GM21515 (cell line): ENCODE measurements around the gene GK.
"Not testable (repeated sequence)": the region's sequence is repeated elsewhere in the genome, so short reads cannot be mapped to it uniquely, and the experiment has no call there.

Experiments used
- ATAC-seq: cut with Tn5 transposase; IDR thresholded peaks from one replicate; pipeline ENCODE4 v1.9.1; 2021; ENCODE audit not compliant: unreplicated experiment

The GK gene

GRCh38 chrX:30653415-30654131 lies at the start of gene GK:
Gene GK (plus strand): TSS chrX:30653423. CDS start chrX:30653538, 115 bp downstream.
- peak; percentile 9 for ATAC-seq

GRCh38 chrX:30607155-30607554 lies 46.1 kb upstream of the GK start:
- no peak for ATAC-seq

GRCh38 chrX:30610026-30610425 lies 43.2 kb upstream of the GK start:
- ATAC-seq = no peak

- ATAC-seq = no peak
Observed at GRCh38 chrX:30612250-30612655, 41.0 kb upstream of the GK start.

DNA sequence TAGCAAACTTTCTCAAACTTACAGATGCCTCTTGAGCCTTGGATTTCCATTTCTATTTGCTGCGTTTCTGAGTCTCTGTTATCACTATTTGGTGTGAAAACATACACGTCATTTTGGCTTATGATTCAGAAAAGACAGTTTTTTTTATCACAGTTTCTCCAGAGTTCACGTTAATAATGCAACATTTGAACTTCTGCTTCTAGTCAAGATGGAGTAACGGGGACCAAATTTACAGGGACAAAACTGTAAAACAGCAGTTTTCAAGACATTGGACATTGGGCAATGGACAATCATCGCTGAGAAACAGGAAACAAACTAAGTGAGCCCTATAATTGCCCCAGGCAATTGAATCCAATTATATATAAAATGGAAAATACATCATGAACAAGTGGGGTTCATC lies 39.5 kb upstream of the GK start:
- ATAC-seq = no peak

GRCh38 chrX:30615229-30615628 lies 38.0 kb upstream of the GK start:
- ATAC-seq = no peak

DNA sequence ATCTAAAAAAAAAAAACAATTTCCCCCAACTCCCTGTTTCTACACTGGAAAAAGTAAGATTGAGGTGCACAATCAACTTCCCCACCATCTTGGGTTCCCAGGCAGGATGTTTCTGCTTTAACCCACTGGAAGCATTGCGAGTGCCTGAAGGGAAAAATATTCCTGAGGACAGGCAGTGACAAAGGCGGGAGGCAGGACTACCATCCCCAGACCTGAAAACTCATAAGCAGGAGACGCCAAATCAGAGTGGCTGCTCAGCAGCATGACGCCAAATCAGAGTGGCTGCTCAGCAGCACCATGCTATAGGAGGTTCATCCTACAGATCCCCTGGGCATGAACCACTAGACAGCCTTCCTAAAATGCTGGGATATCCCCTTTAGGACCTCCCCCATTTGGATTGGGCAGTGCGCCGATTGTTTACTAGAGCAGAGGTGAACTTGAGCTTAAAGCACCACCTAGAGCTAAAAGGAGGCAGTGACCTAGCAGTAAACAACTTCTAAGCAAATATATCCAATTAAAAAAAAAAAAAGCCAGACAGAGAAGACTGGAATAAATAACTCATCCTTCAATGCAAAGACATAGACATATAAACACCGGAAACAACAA lies 35.0 kb upstream of the GK start:
- no peak for ATAC-seq

DNA sequence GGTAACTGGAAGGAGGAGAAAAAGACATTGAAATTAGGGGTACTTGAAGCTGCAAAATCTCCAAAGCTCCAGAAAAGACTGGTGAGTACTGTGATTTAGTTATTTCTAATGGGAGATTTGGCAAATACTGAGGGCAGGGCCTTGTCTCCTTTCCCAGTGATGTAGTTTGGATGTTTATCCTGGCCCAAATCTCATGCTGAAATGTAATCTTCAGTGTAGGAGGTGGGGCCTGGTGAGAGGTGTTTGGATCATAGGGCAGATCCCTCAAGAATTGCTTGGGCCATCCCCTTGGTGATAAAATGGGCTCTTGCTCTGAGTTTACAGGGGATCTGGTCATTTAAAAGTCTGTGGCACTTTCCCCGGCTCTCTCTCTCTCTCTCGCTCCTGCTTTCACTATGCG lies 33.1 kb upstream of the GK start:
- ATAC-seq = no peak

GRCh38 chrX:30620980-30621618 lies 32.1 kb upstream of the GK start:
- ATAC-seq = no peak

DNA sequence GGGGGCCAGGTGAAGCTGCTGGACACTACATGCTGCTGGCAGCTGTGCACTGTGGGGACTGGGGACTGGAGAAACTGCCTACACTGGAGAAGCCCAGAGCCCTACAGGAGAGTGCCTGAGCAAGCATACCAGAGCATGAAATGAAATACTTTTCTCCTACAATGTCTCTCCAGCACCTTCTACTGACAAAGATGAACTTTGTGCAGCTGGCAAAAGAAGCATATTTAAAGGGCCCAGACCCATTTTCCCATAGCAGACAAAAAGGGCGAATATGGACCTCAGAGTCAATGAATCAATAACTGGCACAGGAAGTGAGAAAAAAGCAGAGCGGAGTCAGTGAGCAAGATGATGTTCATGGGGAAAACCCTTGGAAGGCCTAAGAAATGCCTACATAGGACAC lies 30.9 kb upstream of the GK start:
- no peak for ATAC-seq

GRCh38 chrX:30626402-30626801 lies 26.8 kb upstream of the GK start:
- no peak for ATAC-seq

DNA sequence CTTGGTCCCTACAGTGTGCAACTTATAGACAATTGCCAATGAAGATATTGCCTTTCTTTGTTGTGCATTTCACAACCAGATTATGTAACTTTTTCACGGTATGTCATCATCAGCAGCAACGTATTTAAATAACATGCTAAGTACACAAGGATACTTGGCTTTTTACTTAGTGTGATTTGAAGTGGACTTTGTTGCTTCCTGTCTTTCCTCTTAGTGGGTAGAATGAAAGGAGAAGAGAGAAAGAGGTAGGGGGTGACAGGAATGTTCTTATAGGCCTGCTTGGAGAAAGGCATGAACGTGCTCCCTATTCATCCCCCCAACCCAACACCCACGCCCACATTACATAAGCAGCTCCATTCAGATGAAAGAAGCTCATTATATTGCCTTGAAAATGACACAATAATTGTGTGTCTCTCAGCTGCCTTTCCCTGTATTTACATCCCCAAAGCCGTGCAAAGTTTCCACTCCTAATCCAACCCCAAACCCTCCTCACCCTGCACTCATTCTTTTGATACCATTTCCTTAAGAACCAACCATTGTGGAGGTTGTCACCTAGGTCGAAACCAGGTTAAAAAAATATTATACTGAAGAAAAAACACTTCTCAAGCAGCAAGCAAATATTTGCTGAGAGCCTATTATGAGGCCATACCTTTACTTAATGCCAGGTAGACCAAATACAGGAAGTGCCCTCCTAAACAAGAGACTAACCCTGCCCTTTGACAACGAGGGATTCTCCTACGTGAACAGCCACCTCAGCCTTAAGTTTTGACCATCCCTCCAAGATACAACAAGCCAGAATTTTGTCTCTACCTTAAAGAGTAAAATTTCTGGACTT lies 25.2 kb upstream of the GK start:
- ATAC-seq = no peak

DNA sequence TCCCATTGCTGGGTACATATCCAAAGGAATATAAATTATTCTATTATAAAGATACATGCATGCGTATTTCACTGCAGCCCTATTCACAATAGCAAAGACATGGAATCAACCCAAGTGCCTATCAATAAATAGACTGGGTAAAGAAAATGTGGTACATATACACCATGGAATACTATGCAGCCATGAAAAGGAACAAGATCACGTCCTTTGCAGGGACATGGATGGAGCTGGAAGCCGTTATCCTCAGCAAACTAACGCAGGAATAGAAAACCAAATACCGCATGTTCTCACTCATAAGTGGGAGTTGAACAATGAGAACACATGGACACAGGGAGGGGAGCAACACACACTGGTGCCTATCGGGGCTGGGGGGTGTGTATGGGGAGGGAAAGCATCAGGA lies 19.2 kb upstream of the GK start:
- ATAC-seq = not testable (repeated sequence)

GRCh38 chrX:30635630-30636029 lies 17.6 kb upstream of the GK start:
- ATAC-seq = no peak

- ATAC-seq = no peak
Observed at GRCh38 chrX:30637874-30638815, 15.1 kb upstream of the GK start.

DNA sequence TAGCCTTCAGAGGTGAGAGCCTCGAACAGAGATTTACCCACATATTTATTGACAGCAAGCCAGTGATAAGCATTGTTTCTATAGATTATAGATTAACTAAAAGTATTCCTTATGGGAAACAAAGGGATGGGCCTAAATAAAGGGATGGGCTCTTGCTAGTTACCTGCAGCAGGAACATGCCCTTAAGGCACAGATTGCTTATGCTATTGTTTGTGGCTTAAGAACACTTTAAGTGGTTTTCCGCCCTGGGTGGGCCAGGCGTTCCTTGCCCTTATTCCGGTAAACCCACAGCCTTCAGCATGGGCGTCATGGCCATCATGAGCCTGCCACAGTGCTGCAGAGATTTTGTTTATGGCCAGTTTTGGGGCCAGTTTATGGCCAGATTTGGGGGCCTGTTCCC lies 13.5 kb upstream of the GK start:
- not testable (repeated sequence) for ATAC-seq

DNA sequence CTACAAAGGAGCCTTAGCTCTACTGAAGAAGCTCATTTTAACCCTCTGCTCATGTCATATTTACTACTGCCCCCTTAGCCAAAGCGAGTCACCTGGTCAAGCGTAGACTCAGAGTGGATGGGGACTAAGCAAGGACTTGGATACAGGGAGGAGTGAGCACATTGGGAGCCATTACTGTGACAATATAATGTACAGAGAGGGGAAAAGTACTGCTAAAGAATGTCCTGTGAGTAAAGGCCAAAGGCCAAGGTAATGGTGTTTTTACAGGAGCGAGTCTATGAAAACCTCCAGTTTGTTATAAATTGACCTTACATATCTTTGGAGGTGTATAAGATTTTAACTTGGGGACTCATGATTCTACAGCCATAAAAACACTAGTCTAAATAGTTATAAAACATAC lies 10.6 kb upstream of the GK start:
- ATAC-seq = no peak

DNA sequence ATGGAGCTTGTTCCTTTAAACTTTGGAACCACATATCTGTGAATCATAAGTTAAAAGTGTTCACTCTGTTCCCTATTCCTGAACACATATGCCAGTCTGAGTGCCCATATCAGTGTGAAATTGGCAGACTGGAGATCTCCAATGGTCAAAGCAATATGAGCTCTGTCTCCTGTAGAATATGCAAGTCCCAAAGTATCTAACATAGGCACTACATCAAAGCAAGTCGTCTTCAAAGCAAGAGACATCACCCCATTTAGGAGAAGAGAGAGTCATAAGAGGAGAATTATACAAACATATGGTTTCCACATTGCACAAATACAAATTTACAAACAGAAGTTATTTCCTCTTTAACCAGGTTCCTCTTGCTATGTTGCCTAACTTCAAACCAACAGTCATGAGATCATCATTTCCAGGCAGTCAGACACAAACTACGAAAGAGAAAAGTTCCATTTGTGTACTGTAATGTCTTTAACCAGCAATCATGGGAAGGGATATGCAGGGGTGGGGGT lies 9.9 kb upstream of the GK start:
- ATAC-seq = no peak

DNA sequence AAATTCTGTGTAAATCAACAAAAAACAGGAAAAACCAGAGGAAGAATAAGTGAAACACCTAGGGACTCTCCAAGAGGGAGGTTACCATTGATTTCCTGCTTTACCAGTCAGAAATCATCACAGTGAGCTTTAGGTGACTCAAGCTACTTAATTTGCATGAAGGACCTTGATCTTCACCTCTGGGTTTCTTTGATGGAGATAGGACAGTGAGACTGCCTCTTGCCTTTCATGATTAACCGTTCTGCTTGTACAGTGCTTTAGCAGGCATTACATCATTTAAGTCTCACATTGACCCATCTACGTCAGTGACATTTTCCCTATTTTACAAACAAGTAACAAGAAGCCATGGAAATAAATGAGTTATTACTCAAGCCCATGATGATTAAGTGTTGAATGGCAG lies 3.4 kb upstream of the GK start:
- no peak for ATAC-seq
